Mucosa of descending colon (tissue), 3 donors: Measurements from ENCODE around the gene SUSD5. TPM values are rescaled to one million over a fixed set of nuclear protein-coding genes. Genes with fewer than 3 reads are reported as not detected.
"Not testable (repeated sequence)": the region's sequence is repeated elsewhere in the genome, so short reads cannot be mapped to it uniquely, and the experiment has no call there.

Experiments used
- ATAC-seq: fragments of 200-7000 bp; cut with Tn5 transposase; one replicate; pipeline ENCODE4 v1.9.1; 2020; ENCODE audit warnings: mild to moderate bottlenecking, moderate library complexity
- DNase-seq, 3 donors: peaks; one replicate each; pipeline ENCODE4 v3.0.0-alpha.2; 2020
- H3K36me3 ChIP-seq: fragments of 200-600 bp; one replicate; pipeline ENCODE4 v1.8.0; 2021; ENCODE audit warnings: low read depth, mild to moderate bottlenecking
- H3K4me1 ChIP-seq: fragments of 200-600 bp; one replicate; pipeline ENCODE4 v1.8.0; 2021; ENCODE audit warnings: low read depth, mild to moderate bottlenecking
- H3K4me3 ChIP-seq: fragments of 200-600 bp; one replicate; pipeline ENCODE4 v1.8.0; 2021; ENCODE audit warnings: mild to moderate bottlenecking
- H3K9me3 ChIP-seq: fragments of 200-600 bp; one replicate; pipeline ENCODE4 v1.8.0; 2021; ENCODE audit warnings: mild to moderate bottlenecking
- intact Hi-C, 2 donors: fragments of 100-400 bp; cut with DNase I in 1 of 2; cut with micrococcal nuclease in 1 of 2; formaldehyde crosslinking; loops; one replicate each; pipeline versions ENCODE4 v1.11.0 to v1.11.1; 2022; cut with DNase I, micrococcal nuclease
- total RNA-seq, 3 donors: library from RNA; stranded (reverse); fragmentation: NEBNext Ultra II Directional in 2 of 3; extraction: Animal tissue kit (Norgen Biotek cat#: 25700) in 2 of 3; gene quantifications; one replicate each; pipeline versions ENCODE4 v1.2.1 to v1.2.4, GENCODE V29; 2021 to 2023
- TF ChIP-seq, protein P1 (sequence below): fragments of 200-600 bp; IDR thresholded peaks from one replicate; pipeline ENCODE4 v1.8.0; 2022; ENCODE audit warnings: antibody characterized with exemption, mild to moderate bottlenecking
- donor health status: DM: no; HTN: no; CAD: no; lungs with moderate emphysema.
- donor health status: DM: no; HTN: no; CAD: no.
- donor health status: DM: no; HTN: yes; CAD: no.

The SUSD5 gene
- total RNA-seq, 3 donors from 2014 or later: 0.20 to 1.8 (median 0.60) TPM

DNA sequence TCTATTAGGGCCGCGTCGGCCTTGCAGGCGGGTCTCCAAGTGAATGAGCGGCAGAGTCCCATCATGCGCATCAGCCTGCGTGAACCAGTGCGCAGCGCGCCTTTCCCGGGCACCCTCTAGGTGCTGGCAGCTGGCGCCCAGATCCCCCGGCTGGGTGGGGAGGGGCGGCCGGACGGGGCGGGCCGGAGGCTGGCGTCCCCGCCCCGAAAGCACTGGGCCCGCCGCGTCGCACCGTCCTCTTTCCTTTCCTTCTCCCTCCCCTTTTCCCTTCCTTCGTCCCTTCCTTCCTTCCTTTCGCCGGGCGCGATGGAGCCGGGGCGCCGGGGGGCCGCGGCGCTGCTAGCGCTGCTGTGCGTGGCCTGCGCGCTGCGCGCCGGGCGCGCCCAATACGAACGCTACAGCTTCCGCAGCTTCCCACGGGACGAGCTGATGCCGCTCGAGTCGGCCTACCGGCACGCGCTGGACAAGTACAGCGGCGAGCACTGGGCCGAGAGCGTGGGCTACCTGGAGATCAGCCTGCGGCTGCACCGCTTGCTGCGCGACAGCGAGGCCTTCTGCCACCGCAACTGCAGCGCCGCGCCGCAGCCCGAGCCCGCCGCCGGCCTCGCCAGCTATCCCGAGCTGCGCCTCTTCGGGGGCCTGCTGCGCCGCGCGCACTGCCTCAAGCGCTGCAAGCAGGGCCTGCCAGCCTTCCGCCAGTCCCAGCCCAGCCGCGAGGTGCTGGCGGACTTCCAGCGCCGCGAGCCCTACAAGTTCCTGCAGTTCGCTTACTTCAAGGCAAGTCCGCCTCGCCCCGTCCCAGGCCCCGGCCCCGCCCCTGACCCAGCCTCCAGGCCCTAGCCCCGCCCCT is 104.6 kb downstream of the SUSD5 start, which contains the start of gene CRTAP:
Gene CRTAP, plus strand, starts transcription at position 243 of the 850 bp plus-strand sequence. Its CDS starts 64 bp downstream, at position 307.
- DNase-seq (peak; percentile 96 to 99 (median 97)), ATAC-seq (peak; percentile 95)
- TF ChIP-seq, protein P1, sequence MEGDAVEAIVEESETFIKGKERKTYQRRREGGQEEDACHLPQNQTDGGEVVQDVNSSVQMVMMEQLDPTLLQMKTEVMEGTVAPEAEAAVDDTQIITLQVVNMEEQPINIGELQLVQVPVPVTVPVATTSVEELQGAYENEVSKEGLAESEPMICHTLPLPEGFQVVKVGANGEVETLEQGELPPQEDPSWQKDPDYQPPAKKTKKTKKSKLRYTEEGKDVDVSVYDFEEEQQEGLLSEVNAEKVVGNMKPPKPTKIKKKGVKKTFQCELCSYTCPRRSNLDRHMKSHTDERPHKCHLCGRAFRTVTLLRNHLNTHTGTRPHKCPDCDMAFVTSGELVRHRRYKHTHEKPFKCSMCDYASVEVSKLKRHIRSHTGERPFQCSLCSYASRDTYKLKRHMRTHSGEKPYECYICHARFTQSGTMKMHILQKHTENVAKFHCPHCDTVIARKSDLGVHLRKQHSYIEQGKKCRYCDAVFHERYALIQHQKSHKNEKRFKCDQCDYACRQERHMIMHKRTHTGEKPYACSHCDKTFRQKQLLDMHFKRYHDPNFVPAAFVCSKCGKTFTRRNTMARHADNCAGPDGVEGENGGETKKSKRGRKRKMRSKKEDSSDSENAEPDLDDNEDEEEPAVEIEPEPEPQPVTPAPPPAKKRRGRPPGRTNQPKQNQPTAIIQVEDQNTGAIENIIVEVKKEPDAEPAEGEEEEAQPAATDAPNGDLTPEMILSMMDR: no peak
- intact Hi-C loops: no loop called here
- peak within 1 kb of the TSS; percentile 54 for H3K4me3 ChIP-seq
- no peaks in the 10 kb centered on the region for H3K36me3 ChIP-seq
- no peaks in the 10 kb centered on the region for H3K9me3 ChIP-seq
- H3K4me1 ChIP-seq: peaks cover 11% of the 10 kb centered on the region

DNA sequence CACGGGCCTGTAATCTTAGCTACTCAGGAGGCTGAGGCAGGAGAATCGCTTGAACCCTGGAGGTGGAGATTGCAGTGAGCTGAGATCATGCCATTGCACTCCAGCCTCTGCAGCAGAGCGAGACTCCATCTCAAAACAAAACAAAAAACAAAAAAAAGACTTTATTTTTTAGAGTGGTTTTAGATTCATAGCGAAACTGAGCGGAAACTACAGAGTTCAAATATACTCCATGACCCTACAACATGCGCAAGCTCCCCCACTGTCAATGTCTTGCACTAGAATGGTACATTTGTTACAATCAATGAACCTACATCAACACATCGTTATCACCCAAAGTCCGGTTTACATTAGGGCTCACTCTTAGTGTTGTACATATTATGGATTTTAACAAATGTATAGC is 107.0 kb downstream of the SUSD5 start:
- no peak for ATAC-seq

DNA sequence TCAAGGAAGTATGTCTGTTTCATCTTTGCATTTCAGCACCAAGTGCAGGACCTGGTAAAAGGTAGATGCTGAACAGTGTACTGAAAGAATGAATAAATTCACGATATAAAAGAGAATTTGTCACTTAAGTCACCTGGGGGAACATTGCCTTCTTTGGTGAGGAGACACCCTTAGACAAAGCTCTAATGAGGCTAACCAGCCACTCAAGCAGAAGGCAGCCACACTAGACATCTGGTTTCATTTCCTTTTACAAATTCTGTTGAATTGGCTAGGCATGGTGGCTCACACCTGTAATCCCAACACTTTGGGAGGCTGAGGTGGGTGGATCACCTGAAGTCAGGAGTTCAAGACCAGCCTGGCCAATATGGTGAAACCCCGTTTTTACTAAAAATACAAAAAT is 111.8 kb downstream of the SUSD5 start:
- ATAC-seq, DNase-seq, H3K9me3 ChIP-seq, H3K4me3 ChIP-seq, H3K4me1 ChIP-seq, H3K36me3 ChIP-seq, intact Hi-C loops: not testable (repeated sequence)

More for the DNA sequence above, 107.0 kb downstream of the SUSD5 start:
- intact Hi-C loops: no loop called here
- H3K4me1 ChIP-seq: peaks cover 11% of the 10 kb centered on the region
- DNase-seq: no peak
- H3K4me3 ChIP-seq: no peak overlapping the region
- TF ChIP-seq, protein P1: no peak
- no peaks in the 10 kb centered on the region for H3K9me3 ChIP-seq
- no peaks in the 10 kb centered on the region for H3K36me3 ChIP-seq

DNA sequence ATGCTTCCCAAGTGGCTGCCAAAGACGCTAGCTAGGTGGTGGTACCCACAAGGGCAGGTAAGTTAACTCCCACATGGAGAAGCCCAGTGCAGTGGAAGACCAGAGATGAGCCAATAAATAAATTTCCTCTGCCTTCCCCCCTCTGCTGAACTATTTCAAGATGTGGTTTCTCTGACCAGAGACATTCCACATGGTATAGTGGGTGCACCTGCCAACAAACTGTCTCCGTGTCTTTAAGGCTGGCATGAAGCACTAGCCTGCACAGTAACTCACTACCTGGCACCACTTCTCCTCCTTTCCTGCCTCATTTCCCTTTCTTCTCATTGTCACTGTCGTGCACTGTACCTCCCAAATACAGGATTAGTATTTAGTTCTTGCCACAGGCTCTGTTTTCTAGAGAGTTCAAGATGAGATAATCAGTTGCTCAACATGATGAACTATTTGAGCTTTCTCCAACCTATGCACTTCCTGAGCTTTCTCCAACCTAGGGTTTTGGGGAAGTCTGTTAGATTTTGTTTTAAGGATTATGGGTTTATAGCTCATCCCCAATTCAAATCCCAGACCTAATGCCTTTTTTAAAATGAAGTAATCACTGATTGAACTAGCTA is 113.2 kb downstream of the SUSD5 start:
- intact Hi-C loops: no loop called here
- DNase-seq (no peak), ATAC-seq (no peak)
- no peaks in the 10 kb centered on the region for H3K4me1 ChIP-seq
- no peak overlapping the region for H3K4me3 ChIP-seq
- no peaks in the 10 kb centered on the region for H3K36me3 ChIP-seq
- TF ChIP-seq, protein P1: no peak
- H3K9me3 ChIP-seq: no peaks in the 10 kb centered on the region

DNA sequence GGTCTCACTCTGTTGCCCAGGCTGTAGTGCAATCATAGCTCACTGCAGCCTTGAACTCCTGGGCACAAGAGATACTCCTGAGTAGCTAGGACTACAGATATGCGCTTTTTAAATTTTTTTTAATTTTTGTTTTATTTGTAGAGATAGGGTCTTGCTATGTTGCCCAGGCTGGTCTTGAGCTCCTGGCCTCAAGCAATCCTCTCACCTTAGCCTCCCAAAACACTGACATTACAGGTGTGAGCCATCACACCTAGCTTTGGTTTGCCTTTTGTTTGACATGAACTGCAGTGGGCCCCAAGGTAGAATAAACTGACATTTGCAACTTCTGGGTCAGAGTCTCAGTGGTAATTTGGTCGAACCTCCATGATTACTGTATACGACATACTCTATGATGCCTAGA is 113.8 kb downstream of the SUSD5 start:
- ATAC-seq: no peak
- no peak for DNase-seq
- Histone ChIP-seq H3K9me3 (no peaks in the 10 kb centered on the region), H3K4me3 (no peak overlapping the region), H3K4me1 (no peaks in the 10 kb centered on the region), H3K36me3 (no peaks in the 10 kb centered on the region)
- TF ChIP-seq, protein P1: no peak
- intact Hi-C loops: no loop called here

DNA sequence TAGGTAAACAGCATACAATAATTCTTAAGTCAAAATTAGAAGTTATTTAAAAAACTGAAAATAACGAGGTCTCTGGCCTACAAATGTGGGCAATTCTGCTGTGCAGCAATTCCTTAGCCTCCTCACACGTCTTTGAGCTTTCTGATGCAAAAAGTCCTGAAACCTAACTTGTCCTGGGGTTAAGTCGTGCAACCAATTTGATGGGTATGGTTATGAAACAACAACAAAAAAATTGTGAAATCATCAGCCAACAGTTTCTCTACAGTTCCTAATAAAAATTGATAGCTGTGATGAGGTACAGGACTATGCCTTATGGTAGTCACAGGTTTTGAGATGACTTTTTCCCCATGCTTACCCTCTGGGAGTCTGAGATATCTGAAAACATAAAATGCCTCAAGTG is 115.1 kb downstream of the SUSD5 start:
- TF ChIP-seq, protein P1: no peak
- H3K4me1 ChIP-seq: no peaks in the 10 kb centered on the region
- DNase-seq (no peak), ATAC-seq (no peak)
- intact Hi-C loops: no loop called here
- H3K9me3 ChIP-seq: no peaks in the 10 kb centered on the region
- H3K4me3 ChIP-seq: no peak overlapping the region
- no peaks in the 10 kb centered on the region for H3K36me3 ChIP-seq
